SU-DHL-6 (cell line): ENCODE results near the gene NACC2.

ENCODE experiments used
- CTCF ChIP-seq: fragments of 200-600 bp; sonication (generic); IDR thresholded peaks from one replicate; pipeline ENCODE4 v1.5.1; 2017; ENCODE audit warnings: antibody characterized with exemption, mild to moderate bottlenecking, low read length, moderate library complexity; ENCODE audit not compliant: insufficient read depth, poor library complexity, severe bottlenecking
- EZH2phosphoT487 ChIP-seq: fragments of 200-600 bp; sonication (generic), shearing (Covaris generic); conservative IDR thresholded peaks from 2 replicates; pipeline ENCODE4 v1.6.1; 2018; ENCODE audit warnings: mild to moderate bottlenecking, antibody characterized with exemption, low read length, moderate library complexity, mixed read lengths

- TF ChIP-seq CTCF (no peak), EZH2phosphoT487 (no peak)
Observed at GRCh38 chr9:135978642-135979546, 116.2 kb downstream of the NACC2 start.
